ENCODE data around the gene CLCN6. TPM values are rescaled to one million over a fixed set of nuclear protein-coding genes. Genes with fewer than 3 reads are reported as not detected.

Gene CLCN6
- total RNA-seq, 1 experiment from 2014 or later = 6.1 TPM

- H3K27ac ChIP-seq (ENCODE audit: low read length) = peak overlapping the region; percentile 82
- no peaks in the 10 kb centered on the region for H3K27me3 ChIP-seq (ENCODE audit: low read length)
- TF ChIP-seq CTCF (conservative IDR thresholded peaks at IDR 0.05; ENCODE audit: low read depth, low read length) (no peak), EZH2phosphoT487 (IDR thresholded peaks at IDR 0.05; ENCODE audit: borderline replicate concordance, low read length) (no peak), EZH2 (IDR thresholded peaks at IDR 0.05; ENCODE audit: low read length, unreplicated experiment) (no peak)
- no peaks in the 10 kb centered on the region for H3K79me2 ChIP-seq (ENCODE audit: low read length)
- no peaks in the 10 kb centered on the region for H3K9me2 ChIP-seq (replicated peaks; ENCODE audit: low read length)
- ATAC-seq (peak; percentile 95), DNase-seq (peak; percentile 91)
- intact Hi-C loops (cut with micrococcal nuclease) = no loop called here
- peak overlapping the region; percentile 58 for H3K4me2 ChIP-seq (ENCODE audit: low read length)
- H3K36me3 ChIP-seq (ENCODE audit: low read depth, low read length) = no peaks in the 10 kb centered on the region
- BruUV-seq (replicated peaks) = no TSS peak
- no peaks in the 10 kb centered on the region for H4K20me1 ChIP-seq (ENCODE audit: low read length)
- H2AFZ ChIP-seq (ENCODE audit: low read length) = no peak overlapping the region
- POLR2A ChIA-PET (ENCODE audit: unreplicated experiment) = interaction anchor here (1.0 kb wide), 1 partner anchor 13 kb away, joined by 15 read pairs; no protein-coding TSS in a partner anchor
- no peaks in the 10 kb centered on the region for H3K9me3 ChIP-seq (ENCODE audit: low read length)
- CTCF ChIA-PET = interaction anchor here (0.6 kb wide), 1 partner anchor 61 kb away, joined by 3 read pairs; no protein-coding TSS in a partner anchor
- peak overlapping the region; percentile 59 for H3K9ac ChIP-seq (ENCODE audit: low read length)
- H3K4me1 ChIP-seq (ENCODE audit: insufficient read depth, low read length) = peaks cover 28% of the 10 kb centered on the region
- H3K4me3 ChIP-seq (ENCODE audit: low read length) = no peak overlapping the region
- no peaks in the 10 kb centered on the region for H3F3A ChIP-seq (ENCODE audit: low read length, unreplicated experiment)
These were observed 14.9 kb upstream of the CLCN6 start for GRCh38 chr1:11790880-11791715.

GRCh38 chr1:11792106-11792505, 13.9 kb upstream of the CLCN6 start:
- H3K27me3 ChIP-seq (ENCODE audit: low read length) = no peaks in the 10 kb centered on the region
- H4K20me1 ChIP-seq (ENCODE audit: low read length) = no peaks in the 10 kb centered on the region
- intact Hi-C loops (cut with micrococcal nuclease) = no loop called here
- no peak for ATAC-seq
- H3K4me2 ChIP-seq (ENCODE audit: low read length) = no peak overlapping the region
- peaks cover 26% of the 10 kb centered on the region for H3K4me1 ChIP-seq (ENCODE audit: insufficient read depth, low read length)
- BruUV-seq (replicated peaks) = no TSS peak
- H3K27ac ChIP-seq (ENCODE audit: low read length) = no peak overlapping the region
- no peak overlapping the region for H3K4me3 ChIP-seq (ENCODE audit: low read length)
- H3K79me2 ChIP-seq (ENCODE audit: low read length) = no peaks in the 10 kb centered on the region
- TF ChIP-seq EZH2 (IDR thresholded peaks at IDR 0.05; ENCODE audit: low read length, unreplicated experiment) (no peak), EZH2phosphoT487 (IDR thresholded peaks at IDR 0.05; ENCODE audit: borderline replicate concordance, low read length) (no peak), CTCF (conservative IDR thresholded peaks at IDR 0.05; ENCODE audit: low read depth, low read length) (no peak)
- ChIA-PET POLR2A (ENCODE audit: unreplicated experiment) (no interaction called here), CTCF (no interaction called here)
- H2AFZ ChIP-seq (ENCODE audit: low read length) = no peak overlapping the region
- H3K9me2 ChIP-seq (replicated peaks; ENCODE audit: low read length) = no peaks in the 10 kb centered on the region
- no peak for DNase-seq
- no peak overlapping the region for H3K9ac ChIP-seq (ENCODE audit: low read length)
- no peaks in the 10 kb centered on the region for H3K36me3 ChIP-seq (ENCODE audit: low read depth, low read length)
- no peaks in the 10 kb centered on the region for H3K9me3 ChIP-seq (ENCODE audit: low read length)
- no peaks in the 10 kb centered on the region for H3F3A ChIP-seq (ENCODE audit: low read length, unreplicated experiment)

GRCh38 chr1:11793819-11794218, 12.2 kb upstream of the CLCN6 start:
- no TSS peak for BruUV-seq (replicated peaks)
- no peaks in the 10 kb centered on the region for H3F3A ChIP-seq (ENCODE audit: low read length, unreplicated experiment)
- H3K27ac ChIP-seq (ENCODE audit: low read length) = no peak overlapping the region
- H3K36me3 ChIP-seq (ENCODE audit: low read depth, low read length) = no peaks in the 10 kb centered on the region
- H3K9me3 ChIP-seq (ENCODE audit: low read length) = no peaks in the 10 kb centered on the region
- no peak overlapping the region for H3K4me2 ChIP-seq (ENCODE audit: low read length)
- H3K9me2 ChIP-seq (replicated peaks; ENCODE audit: low read length) = no peaks in the 10 kb centered on the region
- TF ChIP-seq CTCF (conservative IDR thresholded peaks at IDR 0.05; ENCODE audit: low read depth, low read length) (no peak), EZH2phosphoT487 (IDR thresholded peaks at IDR 0.05; ENCODE audit: borderline replicate concordance, low read length) (no peak), EZH2 (IDR thresholded peaks at IDR 0.05; ENCODE audit: low read length, unreplicated experiment) (no peak)
- H4K20me1 ChIP-seq (ENCODE audit: low read length) = no peaks in the 10 kb centered on the region
- no peaks in the 10 kb centered on the region for H3K79me2 ChIP-seq (ENCODE audit: low read length)
- ChIA-PET POLR2A (ENCODE audit: unreplicated experiment) (no interaction called here), CTCF (no interaction called here)
- no peak overlapping the region for H2AFZ ChIP-seq (ENCODE audit: low read length)
- no peak for ATAC-seq
- H3K27me3 ChIP-seq (ENCODE audit: low read length) = no peaks in the 10 kb centered on the region
- no peak overlapping the region for H3K4me3 ChIP-seq (ENCODE audit: low read length)
- H3K4me1 ChIP-seq (ENCODE audit: insufficient read depth, low read length) = peaks cover 18% of the 10 kb centered on the region
- intact Hi-C loops (cut with micrococcal nuclease) = no loop called here
- DNase-seq = no peak
- no peak overlapping the region for H3K9ac ChIP-seq (ENCODE audit: low read length)

All from PC-3 (cell line).